H9 (cell line): ENCODE results near the gene H2BK1. TPM values are rescaled to one million over a fixed set of nuclear protein-coding genes. Genes with fewer than 3 reads are reported as not detected.

Source experiments
- DNase-seq: peaks from one replicate; pipeline ENCODE4 v3.0.0-alpha.2; 2017
- H2AFZ ChIP-seq: one replicate; pipeline ENCODE4 v1.6.1; 2013; ENCODE audit warnings: mild to moderate bottlenecking, low read length, control low read depth, moderate library complexity
- H2AK5ac ChIP-seq: 2 replicates; pipeline ENCODE4 v1.6.1; 2013; ENCODE audit warnings: low read length, control low read depth, mixed read lengths; ENCODE audit not compliant: insufficient read length
- H2BK120ac ChIP-seq: one replicate; pipeline ENCODE4 v1.6.1; 2013; ENCODE audit warnings: low read depth, mild to moderate bottlenecking, low read length, control low read depth, inconsistent platforms; ENCODE audit not compliant: poor library complexity, severe bottlenecking
- H2BK12ac ChIP-seq: 2 replicates; pipeline ENCODE4 v1.6.1; 2013; ENCODE audit warnings: low read length, control low read depth, mixed read lengths, low read depth; ENCODE audit not compliant: insufficient read length
- H2BK15ac ChIP-seq: 2 replicates; pipeline ENCODE4 v1.6.1; 2013; ENCODE audit warnings: low read depth, low read length, control low read depth
- H2BK20ac ChIP-seq: one replicate; pipeline ENCODE4 v1.6.1; 2013; ENCODE audit warnings: low read depth, mild to moderate bottlenecking, low read length, control low read depth, inconsistent platforms; ENCODE audit not compliant: poor library complexity, severe bottlenecking
- H2BK5ac ChIP-seq: 2 replicates; pipeline ENCODE4 v1.6.1; 2013; ENCODE audit warnings: low read length, control low read depth, mixed read lengths; ENCODE audit not compliant: insufficient read length
- H3K14ac ChIP-seq: 2 replicates; pipeline ENCODE4 v1.6.1; 2013; ENCODE audit warnings: low read length, control low read depth; ENCODE audit not compliant: insufficient read depth
- H3K18ac ChIP-seq: 2 replicates; pipeline ENCODE4 v1.6.1; 2013; ENCODE audit warnings: low read depth, mild to moderate bottlenecking, mixed read lengths, low read length, control low read depth; ENCODE audit not compliant: insufficient read length
- H3K23ac ChIP-seq: 2 replicates; pipeline ENCODE4 v1.6.1; 2013; ENCODE audit warnings: low read length, control low read depth, mixed read lengths, low read depth; ENCODE audit not compliant: insufficient read length
- H3K23me2 ChIP-seq: 2 replicates; pipeline ENCODE4 v1.6.1; 2013; ENCODE audit warnings: low read depth, mild to moderate bottlenecking, mixed read lengths, low read length, control low read depth; ENCODE audit not compliant: insufficient read length, poor library complexity, severe bottlenecking
- H3K27ac ChIP-seq: 2 replicates; pipeline ENCODE4 v1.5.1; 2013; ENCODE audit warnings: low read length, control low read depth, mixed read lengths, low read depth; ENCODE audit not compliant: insufficient read length
- H3K27me3 ChIP-seq: 2 replicates; pipeline ENCODE4 v1.6.1; 2013; ENCODE audit warnings: low read length, control low read depth, inconsistent platforms; ENCODE audit not compliant: insufficient read depth
- H3K4ac ChIP-seq: 2 replicates; pipeline ENCODE4 v1.6.1; 2013; ENCODE audit warnings: low read depth, mild to moderate bottlenecking, control low read depth, inconsistent platforms, low read length, moderate library complexity
- H3K4me1 ChIP-seq: 2 replicates; pipeline ENCODE4 v1.6.1; 2013; ENCODE audit warnings: low read length, control low read depth, inconsistent platforms; ENCODE audit not compliant: insufficient read depth
- H3K4me2 ChIP-seq: 2 replicates; pipeline ENCODE4 v1.6.1; 2013; ENCODE audit warnings: low read length, control low read depth, mixed read lengths; ENCODE audit not compliant: insufficient read length, insufficient read depth
- H3K56ac ChIP-seq: 2 replicates; pipeline ENCODE4 v1.6.1; 2013; ENCODE audit warnings: low read depth, mild to moderate bottlenecking, mixed read lengths, low read length, control low read depth; ENCODE audit not compliant: insufficient read length
- H3K79me1 ChIP-seq: 2 replicates; pipeline ENCODE4 v1.6.1; 2013; ENCODE audit warnings: low read depth, mild to moderate bottlenecking, moderate library complexity, low read length, control low read depth, inconsistent platforms; ENCODE audit not compliant: insufficient read depth, poor library complexity, severe bottlenecking
- H3K79me2 ChIP-seq: 2 replicates; pipeline ENCODE4 v1.6.1; 2013; ENCODE audit warnings: low read length, control low read depth, inconsistent platforms; ENCODE audit not compliant: insufficient read depth
- H3K9ac ChIP-seq: 2 replicates; pipeline ENCODE4 v1.6.1; 2013; ENCODE audit warnings: low read length, control low read depth, mixed read lengths; ENCODE audit not compliant: insufficient read length; ENCODE audit errors: extremely low read depth
- H3K9me3 ChIP-seq: one replicate; pipeline ENCODE4 v1.6.1; 2013; ENCODE audit warnings: low read depth, low read length, inconsistent platforms; ENCODE audit not compliant: control insufficient read depth
- H3T11ph ChIP-seq: one replicate; pipeline ENCODE4 v1.6.1; 2013; ENCODE audit warnings: mild to moderate bottlenecking, low read length, control low read depth, inconsistent platforms
- H4K20me1 ChIP-seq: one replicate; pipeline ENCODE4 v1.6.1; 2013; ENCODE audit not compliant: control insufficient read depth, insufficient read length, insufficient read depth
- H4K5ac ChIP-seq: 2 replicates; pipeline ENCODE4 v1.6.1; 2013; ENCODE audit warnings: low read depth, mild to moderate bottlenecking, mixed read lengths, low read length, control low read depth; ENCODE audit not compliant: insufficient read length
- H4K8ac ChIP-seq: replicated peaks from 2 replicates; pipeline ENCODE4 v1.6.1; 2013; ENCODE audit warnings: low read length, control low read depth, mixed read lengths, low read depth; ENCODE audit not compliant: insufficient read length
- H4K91ac ChIP-seq: 2 replicates; pipeline ENCODE4 v1.6.1; 2013; ENCODE audit warnings: low read depth, mild to moderate bottlenecking, moderate library complexity, mixed read lengths, low read length, control low read depth; ENCODE audit not compliant: insufficient read length
- H3K27ac Mint-ChIP-seq, 3 experiments: 2 replicates in 2 of 3; 3 replicates in 1 of 3; pipeline ENCODE4 v1.8.0; 2020 to 2021; ENCODE audit warnings: mixed read lengths in 3 of 3, mild to moderate bottlenecking in 1 of 3, moderate library complexity in 1 of 3
- H3K27me3 Mint-ChIP-seq: 2 replicates; pipeline ENCODE4 v1.8.0; 2021; ENCODE audit warnings: low read depth, mild to moderate bottlenecking, moderate library complexity, mixed read lengths
- H3K36me3 Mint-ChIP-seq, 3 experiments: 2 replicates in 2 of 3; 3 replicates in 1 of 3; pipeline ENCODE4 v1.8.0; 2020 to 2021; ENCODE audit warnings: low read depth in 3 of 3, mixed read lengths in 3 of 3; ENCODE audit not compliant: insufficient read depth in 1 of 3
- H3K4me1 Mint-ChIP-seq, 2 experiments: 2 replicates each; pipeline ENCODE4 v1.8.0; 2020; ENCODE audit warnings: mixed read lengths in 2 of 2
- H3K4me3 Mint-ChIP-seq, 2 experiments: 2 replicates in 1 of 2; 3 replicates in 1 of 2; pipeline ENCODE4 v1.8.0; 2020 to 2021; ENCODE audit warnings: mild to moderate bottlenecking in 2 of 2, mixed read lengths in 2 of 2, moderate library complexity in 1 of 2
- H3K9me3 Mint-ChIP-seq, 2 experiments: 2 replicates in 1 of 2; 3 replicates in 1 of 2; pipeline ENCODE4 v1.8.0; 2020; ENCODE audit warnings: mild to moderate bottlenecking in 2 of 2, mixed read lengths in 2 of 2, moderate library complexity in 1 of 2
- WGBS: extraction: QIAGEN DNeasy Blood & Tissue Kit; methylation state at CpG from one replicate; pipeline ENCODE4 v1.1.7; 2013; ENCODE audit warnings: missing lambda C conversion rate, low lambda C conversion rate, mixed read lengths; ENCODE audit not compliant: insufficient read length; ENCODE audit errors: extremely low coverage; 5-methylcytosine and 5-hydroxymethylcytosine counted together
- total RNA-seq: library from RNA; stranded (reverse); gene quantifications from 2 replicates; pipeline ENCODE4 v1.2.1, GENCODE V29; 2021
- TF ChIP-seq, protein P1 (sequence below): fragments of 200-600 bp; sonication (generic); conservative IDR thresholded peaks from 3 replicates; pipeline ENCODE4 v1.8.0; 2021; ENCODE audit warnings: antibody characterized with exemption, mild to moderate bottlenecking

H2BK1 gene
- total RNA-seq, 1 experiment from 2014 or later = not detected

DNA sequence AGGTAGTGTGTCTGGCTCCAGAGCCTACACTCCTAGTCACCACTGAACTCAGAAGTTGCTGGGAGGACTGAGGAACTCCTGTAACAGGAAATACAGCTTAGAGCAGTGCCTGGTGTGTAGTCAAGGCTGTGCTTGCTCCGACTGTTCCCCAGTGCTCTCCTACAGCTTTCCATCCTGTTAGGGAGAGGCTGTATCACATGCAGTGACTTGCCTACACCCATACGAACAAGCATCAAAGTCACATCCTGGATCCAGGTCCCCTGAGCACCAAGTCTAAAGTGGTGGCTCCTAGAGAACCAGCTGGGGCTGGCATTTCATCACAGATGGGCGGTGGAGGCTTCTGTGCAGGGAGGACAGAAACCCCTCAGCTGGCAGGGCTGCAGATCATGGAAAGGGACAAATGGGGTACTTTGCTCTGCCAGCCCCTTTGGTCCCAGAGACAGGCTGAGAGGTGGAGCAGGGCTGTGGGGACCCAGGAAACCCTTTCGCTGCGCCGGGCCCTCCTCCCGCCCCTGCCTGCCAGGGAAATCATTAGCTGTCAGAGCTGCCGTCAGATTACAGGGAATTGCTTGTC lies 30.9 kb downstream of the H2BK1 start:
- WGBS = no CpG with 5 or more reads among the region's 8 CpGs

More for the DNA sequence above, 30.9 kb downstream of the H2BK1 start:
- no peak overlapping the region for H2BK15ac ChIP-seq
- H4K5ac ChIP-seq = no peak overlapping the region
- Mint-ChIP-seq H3K4me1 (peaks cover 3 to 8% of the 10 kb centered on the region in 2 experiments; a peak in 3 of 4 replicates), H3K9me3 (peaks cover 3 to 6% of the 10 kb centered on the region in 2 experiments; a peak in 3 of 5 replicates), H3K27me3 (peaks cover 69% of the 10 kb centered on the region), H3K36me3 (peaks cover 0 to 3% (median 0%) of the 10 kb centered on the region in 3 experiments; a peak in 2 of 7 replicates), H3K27ac (no peak overlapping the region), H3K4me3 (no peak overlapping the region)
- no peaks in the 10 kb centered on the region for H3K4me1 ChIP-seq
- H3K23ac ChIP-seq = no peak overlapping the region
- H3K79me2 ChIP-seq = no peaks in the 10 kb centered on the region
- no peak overlapping the region for H2BK20ac ChIP-seq
- H3K4ac ChIP-seq = no peak overlapping the region
- H3K79me1 ChIP-seq = no peaks in the 10 kb centered on the region
- no peak overlapping the region for H3K4me2 ChIP-seq
- H4K8ac ChIP-seq = no peak overlapping the region
- H3K56ac ChIP-seq = no peak overlapping the region
- H3K18ac ChIP-seq = no peak overlapping the region
- no peak overlapping the region for H2AK5ac ChIP-seq
- no peak overlapping the region for H2AFZ ChIP-seq
- TF ChIP-seq, protein P1, sequence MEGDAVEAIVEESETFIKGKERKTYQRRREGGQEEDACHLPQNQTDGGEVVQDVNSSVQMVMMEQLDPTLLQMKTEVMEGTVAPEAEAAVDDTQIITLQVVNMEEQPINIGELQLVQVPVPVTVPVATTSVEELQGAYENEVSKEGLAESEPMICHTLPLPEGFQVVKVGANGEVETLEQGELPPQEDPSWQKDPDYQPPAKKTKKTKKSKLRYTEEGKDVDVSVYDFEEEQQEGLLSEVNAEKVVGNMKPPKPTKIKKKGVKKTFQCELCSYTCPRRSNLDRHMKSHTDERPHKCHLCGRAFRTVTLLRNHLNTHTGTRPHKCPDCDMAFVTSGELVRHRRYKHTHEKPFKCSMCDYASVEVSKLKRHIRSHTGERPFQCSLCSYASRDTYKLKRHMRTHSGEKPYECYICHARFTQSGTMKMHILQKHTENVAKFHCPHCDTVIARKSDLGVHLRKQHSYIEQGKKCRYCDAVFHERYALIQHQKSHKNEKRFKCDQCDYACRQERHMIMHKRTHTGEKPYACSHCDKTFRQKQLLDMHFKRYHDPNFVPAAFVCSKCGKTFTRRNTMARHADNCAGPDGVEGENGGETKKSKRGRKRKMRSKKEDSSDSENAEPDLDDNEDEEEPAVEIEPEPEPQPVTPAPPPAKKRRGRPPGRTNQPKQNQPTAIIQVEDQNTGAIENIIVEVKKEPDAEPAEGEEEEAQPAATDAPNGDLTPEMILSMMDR = no peak
- no peak overlapping the region for H2BK12ac ChIP-seq
- H2BK120ac ChIP-seq = no peak overlapping the region
- H3K14ac ChIP-seq = no peak overlapping the region
- no peak overlapping the region for H3T11ph ChIP-seq
- no peak overlapping the region for H4K91ac ChIP-seq
- H3K9ac ChIP-seq = no peak overlapping the region
- H3K9me3 ChIP-seq = no peaks in the 10 kb centered on the region
- peak; percentile 10 for DNase-seq
- no peak overlapping the region for H2BK5ac ChIP-seq
- H3K27me3 ChIP-seq = no peaks in the 10 kb centered on the region
- H3K27ac ChIP-seq = no peak overlapping the region
- no peaks in the 10 kb centered on the region for H3K23me2 ChIP-seq
- no peaks in the 10 kb centered on the region for H4K20me1 ChIP-seq
